ENCODE data around the gene RAI14.

Gene RAI14

GRCh38 chr5:34648039-34648839 lies 7.9 kb upstream of the RAI14 start:
- Histone ChIP-seq H3K27me3 (ENCODE audit: low read depth, low read length) (no peaks in the 10 kb centered on the region), H3K79me2 (ENCODE audit: low read length) (no peaks in the 10 kb centered on the region), H3K9ac (ENCODE audit: low read length) (no peak overlapping the region), H3K4me3 (ENCODE audit: low read length) (no peak overlapping the region), H3K9me3 (ENCODE audit: insufficient read depth, low read length) (no peaks in the 10 kb centered on the region), H3K36me3 (replicated peaks; ENCODE audit: low read depth, low read length) (no peaks in the 10 kb centered on the region), H3K4me2 (ENCODE audit: low read length) (no peak overlapping the region), H3K4me1 (ENCODE audit: low read length) (0 out of 2 replicates have a peak, but pooled peaks cover 3% of the 10 kb centered on the region), H2AFZ (ENCODE audit: low read depth, low read length) (no peak overlapping the region), H3K27ac (ENCODE audit: low read length) (no peak overlapping the region), H4K20me1 (ENCODE audit: insufficient read depth, low read length) (no peaks in the 10 kb centered on the region)
- TF ChIP-seq, protein P1, sequence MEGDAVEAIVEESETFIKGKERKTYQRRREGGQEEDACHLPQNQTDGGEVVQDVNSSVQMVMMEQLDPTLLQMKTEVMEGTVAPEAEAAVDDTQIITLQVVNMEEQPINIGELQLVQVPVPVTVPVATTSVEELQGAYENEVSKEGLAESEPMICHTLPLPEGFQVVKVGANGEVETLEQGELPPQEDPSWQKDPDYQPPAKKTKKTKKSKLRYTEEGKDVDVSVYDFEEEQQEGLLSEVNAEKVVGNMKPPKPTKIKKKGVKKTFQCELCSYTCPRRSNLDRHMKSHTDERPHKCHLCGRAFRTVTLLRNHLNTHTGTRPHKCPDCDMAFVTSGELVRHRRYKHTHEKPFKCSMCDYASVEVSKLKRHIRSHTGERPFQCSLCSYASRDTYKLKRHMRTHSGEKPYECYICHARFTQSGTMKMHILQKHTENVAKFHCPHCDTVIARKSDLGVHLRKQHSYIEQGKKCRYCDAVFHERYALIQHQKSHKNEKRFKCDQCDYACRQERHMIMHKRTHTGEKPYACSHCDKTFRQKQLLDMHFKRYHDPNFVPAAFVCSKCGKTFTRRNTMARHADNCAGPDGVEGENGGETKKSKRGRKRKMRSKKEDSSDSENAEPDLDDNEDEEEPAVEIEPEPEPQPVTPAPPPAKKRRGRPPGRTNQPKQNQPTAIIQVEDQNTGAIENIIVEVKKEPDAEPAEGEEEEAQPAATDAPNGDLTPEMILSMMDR (IDR thresholded peaks at IDR 0.05; ENCODE audit: low read depth, low read length) = no peak
- TF ChIP-seq EZH2phosphoT487 (IDR thresholded peaks at IDR 0.05; ENCODE audit: low read depth) = no peak

DNA sequence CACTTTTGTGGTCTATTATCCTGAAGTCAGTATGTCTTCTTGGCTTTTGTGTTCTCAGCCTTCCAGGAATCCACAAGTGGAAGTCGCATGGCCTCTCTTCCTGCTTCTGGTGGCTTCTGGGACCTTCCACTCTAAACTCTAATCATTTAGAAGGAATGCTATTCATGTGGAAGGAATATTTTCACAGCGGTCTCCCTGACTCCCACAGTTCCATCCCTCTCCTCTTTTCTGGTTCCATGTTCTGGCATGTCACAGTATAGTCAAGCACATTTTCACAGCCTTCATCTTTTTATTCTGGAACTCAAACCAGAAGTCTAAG lies 7.3 kb upstream of the RAI14 start:
- no peak overlapping the region for H3K4me3 ChIP-seq (ENCODE audit: low read length)
- no peak overlapping the region for H3K9ac ChIP-seq (ENCODE audit: low read length)
- no peaks in the 10 kb centered on the region for H3K36me3 ChIP-seq (replicated peaks; ENCODE audit: low read depth, low read length)
- 0 out of 2 replicates have a peak, but pooled peaks cover 3% of the 10 kb centered on the region for H3K4me1 ChIP-seq (ENCODE audit: low read length)
- H3K4me2 ChIP-seq (ENCODE audit: low read length) = no peak overlapping the region
- H3K27me3 ChIP-seq (ENCODE audit: low read depth, low read length) = no peaks in the 10 kb centered on the region
- H3K27ac ChIP-seq (ENCODE audit: low read length) = no peak overlapping the region
- no peaks in the 10 kb centered on the region for H3K9me3 ChIP-seq (ENCODE audit: insufficient read depth, low read length)
- no peak for TF ChIP-seq EZH2phosphoT487 (IDR thresholded peaks at IDR 0.05; ENCODE audit: low read depth)
- TF ChIP-seq, protein P1 (IDR thresholded peaks at IDR 0.05; ENCODE audit: low read depth, low read length) = no peak
- no peaks in the 10 kb centered on the region for H3K79me2 ChIP-seq (ENCODE audit: low read length)
- no peaks in the 10 kb centered on the region for H4K20me1 ChIP-seq (ENCODE audit: insufficient read depth, low read length)
- H2AFZ ChIP-seq (ENCODE audit: low read depth, low read length) = no peak overlapping the region

- Histone ChIP-seq H3K4me1 (ENCODE audit: low read length) (peaks cover 15% of the 10 kb centered on the region), H3K27ac (ENCODE audit: low read length) (no peak overlapping the region), H2AFZ (ENCODE audit: low read depth, low read length) (no peak overlapping the region), H3K79me2 (ENCODE audit: low read length) (peaks cover 5% of the 10 kb centered on the region), H3K36me3 (replicated peaks; ENCODE audit: low read depth, low read length) (no peaks in the 10 kb centered on the region), H3K27me3 (ENCODE audit: low read depth, low read length) (no peaks in the 10 kb centered on the region), H4K20me1 (ENCODE audit: insufficient read depth, low read length) (no peaks in the 10 kb centered on the region), H3K4me2 (ENCODE audit: low read length) (no peak overlapping the region), H3K9ac (ENCODE audit: low read length) (no peak overlapping the region), H3K9me3 (ENCODE audit: insufficient read depth, low read length) (no peaks in the 10 kb centered on the region), H3K4me3 (ENCODE audit: low read length) (no peak overlapping the region)
- no peak for TF ChIP-seq EZH2phosphoT487 (IDR thresholded peaks at IDR 0.05; ENCODE audit: low read depth)
- TF ChIP-seq, protein P1 (IDR thresholded peaks at IDR 0.05; ENCODE audit: low read depth, low read length) = no peak
Measured at GRCh38 chr5:34651791-34652190, 4.3 kb upstream of the RAI14 start.

DNA sequence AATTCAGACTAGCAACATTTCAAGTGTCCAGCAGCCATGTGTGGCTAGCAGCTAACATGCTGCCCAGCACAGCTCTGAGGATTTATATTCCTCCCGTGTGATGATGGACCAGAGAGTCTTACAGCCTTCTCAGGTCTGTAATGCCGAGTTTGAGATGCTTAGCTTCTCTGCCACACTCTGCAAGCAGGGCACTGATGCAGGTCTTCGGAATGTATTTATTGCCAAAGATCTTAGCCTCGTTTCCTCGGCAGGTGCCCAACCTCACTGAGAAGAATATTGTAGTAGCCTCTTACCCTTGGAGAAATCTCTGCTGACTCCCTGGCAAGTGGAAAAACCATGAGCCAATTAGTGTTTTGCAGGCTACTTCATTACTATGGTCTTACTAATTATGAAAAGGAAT lies 3.7 kb upstream of the RAI14 start:
- Histone ChIP-seq H3K79me2 (ENCODE audit: low read length) (peaks cover 12% of the 10 kb centered on the region), H3K27me3 (ENCODE audit: low read depth, low read length) (no peaks in the 10 kb centered on the region), H3K36me3 (replicated peaks; ENCODE audit: low read depth, low read length) (no peaks in the 10 kb centered on the region), H3K4me2 (ENCODE audit: low read length) (no peak overlapping the region), H4K20me1 (ENCODE audit: insufficient read depth, low read length) (no peaks in the 10 kb centered on the region), H3K4me3 (ENCODE audit: low read length) (no peak overlapping the region), H3K9ac (ENCODE audit: low read length) (no peak overlapping the region), H3K4me1 (ENCODE audit: low read length) (peaks cover 15% of the 10 kb centered on the region), H2AFZ (ENCODE audit: low read depth, low read length) (no peak overlapping the region), H3K27ac (ENCODE audit: low read length) (no peak overlapping the region), H3K9me3 (ENCODE audit: insufficient read depth, low read length) (no peaks in the 10 kb centered on the region)
- no peak for TF ChIP-seq EZH2phosphoT487 (IDR thresholded peaks at IDR 0.05; ENCODE audit: low read depth)
- TF ChIP-seq, protein P1 (IDR thresholded peaks at IDR 0.05; ENCODE audit: low read depth, low read length) = no peak

All from OCI-LY3 (cell line).